SK-N-SH treated with all-trans-retinoic acid at 6 μM for 48 hours (cell line): Measurements from ENCODE around the gene SERPINA12.

Source experiments
- ARNTL ChIP-seq: fragments of 450-650 bp; formaldehyde crosslinking; IDR thresholded peaks from 2 replicates; pipeline ENCODE4 v1.5.0; 2020; ENCODE audit warnings: low read depth, mild to moderate bottlenecking, moderate library complexity, borderline replicate concordance
- CREB5 ChIP-seq: fragments of 250-450 bp; sonication (Bioruptor Pico); IDR thresholded peaks from 2 replicates; pipeline ENCODE4 v1.5.1; 2020; ENCODE audit warnings: low read depth, mild to moderate bottlenecking, moderate library complexity
- PATZ1 ChIP-seq: fragments of 250-450 bp; sonication (Bioruptor Pico); IDR thresholded peaks from 2 replicates; pipeline ENCODE4 v1.8.0; 2020; ENCODE audit warnings: mild to moderate bottlenecking, moderate library complexity, borderline replicate concordance
- POU6F1 ChIP-seq: fragments of 250-450 bp; sonication (Bioruptor Pico); IDR thresholded peaks from 2 replicates; pipeline ENCODE4 v1.8.0; 2021; ENCODE audit warnings: low read depth, mild to moderate bottlenecking, moderate library complexity, borderline replicate concordance
- SNAI2 ChIP-seq: fragments of 250-450 bp; sonication (Bioruptor Pico); IDR thresholded peaks from 2 replicates; pipeline ENCODE4 v1.5.0; 2020; ENCODE audit warnings: mild to moderate bottlenecking, moderate library complexity
- ZC3H10 ChIP-seq: fragments of 250-450 bp; sonication (Bioruptor Pico); IDR thresholded peaks from 2 replicates; pipeline ENCODE4 v1.5.1; 2021; ENCODE audit warnings: mild to moderate bottlenecking, moderate library complexity
- ZFP30 ChIP-seq: fragments of 450-650 bp; formaldehyde crosslinking; IDR thresholded peaks from 2 replicates; pipeline ENCODE4 v1.5.0; 2022; ENCODE audit warnings: mild to moderate bottlenecking, moderate library complexity
- ZNF565 ChIP-seq: fragments of 450-650 bp; formaldehyde crosslinking; conservative IDR thresholded peaks from 2 replicates; pipeline ENCODE4 v1.5.0; 2020; ENCODE audit warnings: low read depth, mild to moderate bottlenecking, moderate library complexity
- ZNF8 ChIP-seq: fragments of 450-650 bp; formaldehyde crosslinking; IDR thresholded peaks from 2 replicates; pipeline ENCODE4 v1.5.0; 2020; ENCODE audit warnings: mild to moderate bottlenecking, moderate library complexity

DNA sequence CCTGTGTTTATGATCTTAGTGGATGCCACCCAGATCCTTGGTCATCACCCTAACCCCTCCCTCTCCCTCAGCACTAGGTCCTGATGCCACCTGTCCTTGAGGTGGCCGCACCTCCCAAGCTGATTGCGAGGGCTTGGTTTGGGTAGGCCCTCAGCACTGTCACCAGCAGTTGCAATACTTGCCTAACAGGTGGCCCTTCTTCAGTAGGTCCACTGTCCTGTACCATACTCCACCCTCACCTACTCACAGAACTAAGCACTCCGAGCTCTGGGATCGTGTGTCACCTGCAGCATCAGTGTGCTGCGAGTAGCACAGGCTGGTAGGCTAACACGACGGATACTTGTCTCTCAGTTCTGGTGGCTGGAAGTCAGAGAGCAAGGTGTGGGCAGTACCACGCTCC, 14.0 kb upstream of the SERPINA12 start:
- TF ChIP-seq ZNF8 (CRISPR knock-in tag) (no peak), CREB5 (CRISPR knock-in tag) (no peak), ZFP30 (no peak), ZC3H10 (CRISPR knock-in tag) (no peak), PATZ1 (CRISPR knock-in tag) (no peak), ZNF565 (CRISPR knock-in tag) (no peak), SNAI2 (CRISPR knock-in tag) (no peak), ARNTL (CRISPR knock-in tag) (no peak), POU6F1 (CRISPR knock-in tag) (no peak)
